Large intestine (tissue), 3 donors: ENCODE results near the gene TENT5A. TPM values are rescaled to one million over a fixed set of nuclear protein-coding genes. Genes with fewer than 3 reads are reported as not detected.

Experiments used
- DNase-seq, 2 donors: peaks; one replicate each; pipeline versions ENCODE4 v3.0.0 to v3.0.0-alpha.2; 2013
- H3K27ac ChIP-seq: one replicate; pipeline ENCODE4 v1.5.1; 2013; ENCODE audit warnings: low read length
- H3K27me3 ChIP-seq: 2 replicates; pipeline ENCODE4 v1.6.1; 2013; ENCODE audit warnings: low read length; ENCODE audit not compliant: control insufficient read depth, insufficient read depth
- H3K36me3 ChIP-seq: 2 replicates; pipeline ENCODE4 v1.6.1; 2013; ENCODE audit warnings: low read length; ENCODE audit not compliant: control insufficient read depth, insufficient read depth
- H3K4me1 ChIP-seq: one replicate; pipeline ENCODE4 v1.6.1; 2013; ENCODE audit warnings: low read length; ENCODE audit not compliant: control insufficient read depth, insufficient read depth
- H3K4me3 ChIP-seq: one replicate; pipeline ENCODE4 v1.5.1; 2013; ENCODE audit warnings: low read length
- H3K9me3 ChIP-seq: one replicate; pipeline ENCODE4 v1.6.1; 2013; ENCODE audit warnings: mild to moderate bottlenecking, low read depth, low read length, moderate library complexity; ENCODE audit not compliant: control insufficient read depth
- WGBS: methylation state at CpG from one replicate; pipeline ENCODE4 v1.1.5; 2013; ENCODE audit warnings: low lambda C conversion rate; ENCODE audit not compliant: insufficient coverage; 5-methylcytosine and 5-hydroxymethylcytosine counted together
- polyA plus RNA-seq: library from polyadenylated mRNA; unstranded; fragments of 120-200 nt; gene quantifications from one replicate; pipeline ENCODE4 v1.2.1, GENCODE V29; 2013

The TENT5A gene
- polyA plus RNA-seq, 1 donor = 25.7 TPM

- Histone ChIP-seq H3K27me3 (no peaks in the 10 kb centered on the region), H3K4me1 (peaks cover 6% of the 10 kb centered on the region), H3K4me3 (peak overlapping the region; percentile 87), H3K27ac (peak overlapping the region; percentile 96), H3K9me3 (no peaks in the 10 kb centered on the region), H3K36me3 (peaks cover 4% of the 10 kb centered on the region)
- WGBS = no CpG with 5 or more reads among the region's 63 CpGs
- peak; percentile 93 to 96 for DNase-seq
These were observed 635 bp upstream of the TENT5A start for GRCh38 chr6:81752921-81753710.

- peak; percentile 37 to 78 for DNase-seq
- Histone ChIP-seq H3K4me3 (peak overlapping the region; percentile 87), H3K27ac (peak overlapping the region; percentile 96), H3K9me3 (no peaks in the 10 kb centered on the region), H3K27me3 (no peaks in the 10 kb centered on the region), H3K4me1 (peaks cover 9% of the 10 kb centered on the region), H3K36me3 (peaks cover 7% of the 10 kb centered on the region)
- no CpG with 5 or more reads among the region's 65 CpGs for WGBS
These were observed 945 bp downstream of the TENT5A start for GRCh38 chr6:81751388-81752083.

- peak overlapping the region; percentile 96 for H3K27ac ChIP-seq
- H3K4me3 ChIP-seq = peak overlapping the region; percentile 87
- DNase-seq = peak in 1 of 2 donors; percentile 65
- no peaks in the 10 kb centered on the region for H3K9me3 ChIP-seq
- peaks cover 9% of the 10 kb centered on the region for H3K4me1 ChIP-seq
- peaks cover 11% of the 10 kb centered on the region for H3K36me3 ChIP-seq
- no peaks in the 10 kb centered on the region for H3K27me3 ChIP-seq
- whole genome bisulfite sequencing = 23% methylated on average over 3 of the region's 12 CpGs
These were observed 1.6 kb downstream of the TENT5A start for GRCh38 chr6:81750681-81751387.

- Histone ChIP-seq H3K36me3 (peaks cover 16% of the 10 kb centered on the region), H3K9me3 (no peaks in the 10 kb centered on the region), H3K4me3 (peak overlapping the region; percentile 87), H3K27me3 (no peaks in the 10 kb centered on the region), H3K4me1 (peaks cover 9% of the 10 kb centered on the region), H3K27ac (peak overlapping the region; percentile 96)
- no CpG with 5 or more reads among the region's 5 CpGs for WGBS
- peak in 1 of 2 donors; percentile 18 for DNase-seq
These were observed 2.3 kb downstream of the TENT5A start for GRCh38 chr6:81750200-81750599.

GRCh38 chr6:81749707-81750106, 2.8 kb downstream of the TENT5A start:
- peak in 1 of 2 donors; percentile 27 for DNase-seq
- Histone ChIP-seq H3K9me3 (no peaks in the 10 kb centered on the region), H3K4me1 (peaks cover 8% of the 10 kb centered on the region), H3K27me3 (no peaks in the 10 kb centered on the region), H3K36me3 (peaks cover 16% of the 10 kb centered on the region), H3K4me3 (peak overlapping the region; percentile 87), H3K27ac (peak overlapping the region; percentile 96)
- no CpG with 5 or more reads among the region's 5 CpGs for WGBS

GRCh38 chr6:81748994-81749393, 3.5 kb downstream of the TENT5A start:
- Histone ChIP-seq H3K36me3 (peaks cover 16% of the 10 kb centered on the region), H3K4me1 (peaks cover 6% of the 10 kb centered on the region), H3K9me3 (no peaks in the 10 kb centered on the region), H3K4me3 (peak overlapping the region; percentile 87), H3K27me3 (no peaks in the 10 kb centered on the region), H3K27ac (no peak overlapping the region)
- DNase-seq = no peak
- 80% methylated on average over 2 of the region's 5 CpGs for WGBS

- WGBS = 100% methylated on average over 1 of the region's 4 CpGs
- Histone ChIP-seq H3K4me3 (no peak overlapping the region), H3K4me1 (peaks cover 6% of the 10 kb centered on the region), H3K27me3 (no peaks in the 10 kb centered on the region), H3K9me3 (no peaks in the 10 kb centered on the region), H3K27ac (no peak overlapping the region), H3K36me3 (peaks cover 16% of the 10 kb centered on the region)
- no peak for DNase-seq
These were observed 5.2 kb downstream of the TENT5A start for GRCh38 chr6:81747327-81747726.

- Histone ChIP-seq H3K4me1 (peaks cover 4% of the 10 kb centered on the region), H3K4me3 (no peak overlapping the region), H3K27me3 (no peaks in the 10 kb centered on the region), H3K27ac (no peak overlapping the region), H3K9me3 (no peaks in the 10 kb centered on the region), H3K36me3 (peaks cover 13% of the 10 kb centered on the region)
- no CpG with 5 or more reads among the region's 2 CpGs for WGBS
- DNase-seq = no peak
These were observed 8.3 kb downstream of the TENT5A start for GRCh38 chr6:81744131-81744530.

GRCh38 chr6:81743649-81744048, 8.8 kb downstream of the TENT5A start:
- Histone ChIP-seq H3K27ac (no peak overlapping the region), H3K4me1 (peaks cover 4% of the 10 kb centered on the region), H3K27me3 (no peaks in the 10 kb centered on the region), H3K4me3 (no peak overlapping the region), H3K36me3 (peaks cover 13% of the 10 kb centered on the region), H3K9me3 (no peaks in the 10 kb centered on the region)
- DNase-seq = no peak
- no CpG with 5 or more reads among the region's 1 CpG for WGBS

GRCh38 chr6:81741689-81742088, 10.8 kb downstream of the TENT5A start:
- no peaks in the 10 kb centered on the region for H3K9me3 ChIP-seq
- H3K4me1 ChIP-seq = no peaks in the 10 kb centered on the region
- no peak for DNase-seq
- no CpG with 5 or more reads among the region's 2 CpGs for WGBS
- H3K4me3 ChIP-seq = no peak overlapping the region
- no peak overlapping the region for H3K27ac ChIP-seq
- peaks cover 9% of the 10 kb centered on the region for H3K36me3 ChIP-seq
- H3K27me3 ChIP-seq = no peaks in the 10 kb centered on the region
